Panc1 (cell line): Measurements from ENCODE around the gene KRTDAP. TPM values are rescaled to one million over a fixed set of nuclear protein-coding genes. Genes with fewer than 3 reads are reported as not detected.
"Not testable (repeated sequence)": the region's sequence is repeated elsewhere in the genome, so short reads cannot be mapped to it uniquely, and the experiment has no call there.

Source experiments
- ATAC-seq: fragments of 200-7000 bp; cut with Tn5 transposase; 2 replicates; pipeline ENCODE4 v1.9.1; 2020; ENCODE audit warnings: mild to moderate bottlenecking, moderate library complexity
- BruUV-seq: library from RNA; stranded (reverse); fragments of 400-500 nt; replicated peaks from 2 replicates; lab custom pipeline; 2021; lab: Mats Ljungman, UMichigan
- CTCF ChIA-PET: fragments of 300-600 bp; sonication (Branson Sonifier 250); formaldehyde crosslinking; loops from one replicate; lab custom pipeline; 2022; ENCODE audit warnings: antibody characterized with exemption; lab: Charles Lee
- POLR2A ChIA-PET: fragments of 300-600 bp; sonication (Branson Sonifier 250); formaldehyde crosslinking; loops from one replicate; lab custom pipeline; 2022; ENCODE audit warnings: antibody characterized with exemption; lab: Charles Lee
- DNase-seq: peaks from one replicate; pipeline ENCODE4 v3.0.0-alpha.2; 2010; ENCODE audit warnings: low read depth, low spot score
- H3K27ac ChIP-seq: 2 replicates; pipeline ENCODE4 v1.5.1; 2011; ENCODE audit warnings: mild to moderate bottlenecking, low read length, inconsistent platforms
- H3K27me3 ChIP-seq: fragments of 200-500 bp; sonication (Bioruptor generic); 2 replicates; pipeline ENCODE4 v1.6.0; 2014; ENCODE audit warnings: low read length, inconsistent platforms; ENCODE audit not compliant: control insufficient read depth, insufficient read depth
- H3K36me3 ChIP-seq: fragments of 200-500 bp; sonication (Bioruptor generic); 2 replicates; pipeline ENCODE4 v1.5.1; 2014; ENCODE audit warnings: inconsistent platforms, mild to moderate bottlenecking, low read length, moderate library complexity; ENCODE audit not compliant: control insufficient read depth, insufficient read depth
- H3K4me1 ChIP-seq: 2 replicates; pipeline ENCODE4 v1.5.1; 2011; ENCODE audit warnings: inconsistent platforms, mild to moderate bottlenecking, low read length, moderate library complexity; ENCODE audit not compliant: control insufficient read depth, insufficient read depth
- H3K4me3 ChIP-seq, 2 experiments: 2 replicates each; pipeline ENCODE4 v1.5.1; 2011 to 2012; ENCODE audit warnings: low read depth in 2 of 2, low read length in 2 of 2, mild to moderate bottlenecking in 2 of 2, inconsistent platforms in 1 of 2, moderate library complexity in 1 of 2
- H3K9me3 ChIP-seq: fragments of 200-500 bp; sonication (Bioruptor generic); 2 replicates; pipeline ENCODE4 v1.5.1; 2014; ENCODE audit warnings: low read depth, mild to moderate bottlenecking, inconsistent platforms, low read length, moderate library complexity; ENCODE audit not compliant: control insufficient read depth, insufficient read depth
- CTCF ChIP-seq: fragments of 450-650 bp; IDR thresholded peaks from 2 replicates; pipeline ENCODE4 v1.5.1; 2017; ENCODE audit warnings: mild to moderate bottlenecking
- POLR2AphosphoS5 ChIP-seq: IDR thresholded peaks from 2 replicates; pipeline ENCODE4 v1.6.1; 2012; ENCODE audit warnings: mild to moderate bottlenecking, low read depth, low read length, moderate library complexity
- REST ChIP-seq, 2 experiments: IDR thresholded peaks; 2 replicates each; pipeline ENCODE4 v1.6.1; 2011 to 2012; ENCODE audit warnings: low read depth in 2 of 2, control low read depth in 1 of 2, low read length in 1 of 2, mild to moderate bottlenecking in 1 of 2, moderate library complexity in 1 of 2; ENCODE audit not compliant: insufficient read depth in 1 of 2
- SIN3A ChIP-seq: IDR thresholded peaks from 2 replicates; pipeline ENCODE4 v1.6.1; 2012; ENCODE audit warnings: low read depth, mild to moderate bottlenecking, low read length, moderate library complexity, borderline replicate concordance; ENCODE audit not compliant: insufficient read depth
- TCF7L2 ChIP-seq: IDR thresholded peaks from 2 replicates; pipeline ENCODE4 v1.6.1; 2011; ENCODE audit warnings: mild to moderate bottlenecking, low read depth, low read length, inconsistent platforms
- in situ Hi-C: cut with HindIII; loops from 2 replicates; pipeline ENCODE4 v1.10.0; 2016; ENCODE audit warnings: low sequenced_read_pairs, low pct_unique_long_range_greater_than_20kb
- intact Hi-C: fragments of 100-400 bp; cut with micrococcal nuclease; formaldehyde crosslinking; loops from one replicate; pipeline ENCODE4 v1.10.0; 2022; ENCODE audit not compliant: unreplicated experiment
- total RNA-seq: library from RNA; stranded (reverse); gene quantifications from one replicate; pipeline ENCODE4 v1.2.1, GENCODE V29; 2021; ENCODE audit not compliant: unreplicated experiment

Gene KRTDAP
- total RNA-seq, 1 experiment from 2014 or later = not detected

GRCh38 chr19:35461788-35462187 lies 28.5 kb downstream of the KRTDAP start:
- ATAC-seq, H3K27ac ChIP-seq, H3K27me3 ChIP-seq, H3K9me3 ChIP-seq, intact Hi-C loops, POLR2A ChIA-PET, H3K36me3 ChIP-seq, CTCF ChIA-PET, in situ Hi-C loops, H3K4me3 ChIP-seq, BruUV-seq, DNase-seq, H3K4me1 ChIP-seq: not testable (repeated sequence)

- intact Hi-C loops = no loop called here
- Histone ChIP-seq H3K27me3 (no peaks in the 10 kb centered on the region), H3K27ac (no peak overlapping the region), H3K4me3 (no peak overlapping the region), H3K4me1 (no peaks in the 10 kb centered on the region), H3K9me3 (no peaks in the 10 kb centered on the region), H3K36me3 (no peaks in the 10 kb centered on the region)
- ChIA-PET POLR2A (interaction anchor here (0.6 kb wide), 1 partner anchor 270 kb away, joined by 3 read pairs; no protein-coding TSS in a partner anchor), CTCF (interaction anchor here (0.5 to 0.6 kb wide), 2 partner anchors 106 to 174 kb away, joined by 3 to 5 read pairs; no protein-coding TSS in a partner anchor)
- DNase-seq (no peak), ATAC-seq (no peak)
- TF ChIP-seq CTCF = no peak
- no peak for TF ChIP-seq SIN3A
- no peak for TF ChIP-seq POLR2AphosphoS5
- no peak for TF ChIP-seq REST (IDR thresholded peaks at IDR 0.05; ENCODE audit: insufficient read depth in 1 of 2, low read depth in 2 of 2, low read length in 1 of 2)
- no peak for TF ChIP-seq TCF7L2
- no TSS peak for BruUV-seq
- in situ Hi-C loops = no loop called here
Observed at GRCh38 chr19:35461060-35461459, 29.2 kb downstream of the KRTDAP start.

GRCh38 chr19:35460608-35461007 lies 29.7 kb downstream of the KRTDAP start:
- no TSS peak for BruUV-seq
- in situ Hi-C loops (no loop called here), intact Hi-C loops (no loop called here)
- H3K4me1 ChIP-seq = no peaks in the 10 kb centered on the region
- no peak overlapping the region for H3K4me3 ChIP-seq
- H3K36me3 ChIP-seq = no peaks in the 10 kb centered on the region
- CTCF ChIA-PET = interaction anchor here (0.5 to 0.6 kb wide), 2 partner anchors 106 to 174 kb away, joined by 3 to 5 read pairs; no protein-coding TSS in a partner anchor
- POLR2A ChIA-PET = interaction anchor here (0.6 kb wide), 1 partner anchor 271 kb away, joined by 3 read pairs; no protein-coding TSS in a partner anchor
- no peaks in the 10 kb centered on the region for H3K27me3 ChIP-seq
- TF ChIP-seq POLR2AphosphoS5 (no peak), CTCF (no peak), SIN3A (no peak), REST (IDR thresholded peaks at IDR 0.05; ENCODE audit: insufficient read depth in 1 of 2, low read depth in 2 of 2, low read length in 1 of 2) (no peak), TCF7L2 (no peak)
- no peak for DNase-seq
- no peak for ATAC-seq
- no peaks in the 10 kb centered on the region for H3K9me3 ChIP-seq
- no peak overlapping the region for H3K27ac ChIP-seq
